Peyer's patch (tissue), 4 donors: ENCODE measurements around the gene THAP10.

Experiments
- CTCF ChIP-seq, 6 experiments: fragments of 450-650 bp in 4 of 6; fragments of 200-600 bp in 2 of 6; sonication (generic) in 1 of 6; IDR thresholded peaks; one replicate each; pipeline ENCODE4 v1.5.1; 2017 to 2019; ENCODE audit warnings: antibody characterized with exemption in 6 of 6, mild to moderate bottlenecking in 3 of 6, moderate library complexity in 1 of 6
- POLR2A ChIP-seq, 2 donors: fragments of 450-650 bp; IDR thresholded peaks; one replicate each; pipeline ENCODE4 v1.5.1; 2017; ENCODE audit warnings: antibody characterized with exemption in 2 of 2, mild to moderate bottlenecking in 2 of 2, moderate library complexity in 2 of 2

- no peak for TF ChIP-seq CTCF (IDR thresholded peaks at IDR 0.05)
- TF ChIP-seq POLR2A (IDR thresholded peaks at IDR 0.05) = no peak
Measured at GRCh38 chr15:70832176-70832575, 60.1 kb downstream of the THAP10 start.
